Memory B cell (primary cell): ENCODE measurements around the gene PER2.
"Not testable (repeated sequence)": the region's sequence is repeated elsewhere in the genome, so short reads cannot be mapped to it uniquely, and the experiment has no call there.

ENCODE experiments used
- ATAC-seq: fragments of 150-1000 bp; cut with Tn5 transposase; 2 replicates; pipeline ENCODE4 v1.10.0; 2021; ENCODE audit warnings: low read depth, mild to moderate bottlenecking, moderate library complexity
- DNase-seq, 2 donors: peaks; one replicate each; pipeline ENCODE4 v3.0.0; 2022; ENCODE audit warnings: low spot score in 2 of 2
- H3K27ac Mint-ChIP-seq: one replicate; pipeline ENCODE4 v1.8.0; 2022; ENCODE audit warnings: mild to moderate bottlenecking, moderate library complexity, mixed read lengths
- H3K27me3 Mint-ChIP-seq: one replicate; pipeline ENCODE4 v1.8.0; 2022; ENCODE audit warnings: mixed read lengths
- H3K36me3 Mint-ChIP-seq: one replicate; pipeline ENCODE4 v1.8.0; 2022; ENCODE audit warnings: mild to moderate bottlenecking, mixed read lengths
- H3K4me1 Mint-ChIP-seq: one replicate; pipeline ENCODE4 v1.8.0; 2022; ENCODE audit warnings: mixed read lengths
- H3K4me3 Mint-ChIP-seq: one replicate; pipeline ENCODE4 v1.8.0; 2022; ENCODE audit warnings: mild to moderate bottlenecking, moderate library complexity, mixed read lengths
- H3K9me3 Mint-ChIP-seq: one replicate; pipeline ENCODE4 v1.8.0; 2022; ENCODE audit warnings: mixed read lengths

The PER2 gene

GRCh38 chr2:238287737-238288649 lies at the start of gene PER2:
TSS of gene PER2 (minus strand) at chr2:238288610. CDS start at chr2:238277936, 10,674 bp downstream.
- Mint-ChIP-seq H3K27ac (peak within 1 kb of the TSS; percentile 97), H3K36me3 (no peaks in the 10 kb centered on the region), H3K9me3 (no peaks in the 10 kb centered on the region), H3K4me3 (peak within 1 kb of the TSS; percentile 97), H3K27me3 (no peaks in the 10 kb centered on the region), H3K4me1 (peaks cover 37% of the 10 kb centered on the region)
- peak; percentile 16 for ATAC-seq
- peak in 1 of 2 donors; percentile 13 for DNase-seq

GRCh38 chr2:238337846-238338245 lies 49.4 kb upstream of the PER2 start:
- Mint-ChIP-seq H3K9me3 (no peaks in the 10 kb centered on the region), H3K27ac (no peak overlapping the region), H3K4me1 (peaks cover 4% of the 10 kb centered on the region), H3K36me3 (peaks cover 8% of the 10 kb centered on the region), H3K27me3 (no peaks in the 10 kb centered on the region), H3K4me3 (no peak overlapping the region)
- ATAC-seq (no peak), DNase-seq (no peak)

GRCh38 chr2:238336793-238337444 lies 48.5 kb upstream of the PER2 start:
- peaks cover 8% of the 10 kb centered on the region for H3K36me3 Mint-ChIP-seq
- H3K4me3 Mint-ChIP-seq: no peak overlapping the region
- no peaks in the 10 kb centered on the region for H3K27me3 Mint-ChIP-seq
- H3K9me3 Mint-ChIP-seq: no peaks in the 10 kb centered on the region
- H3K4me1 Mint-ChIP-seq: peaks cover 4% of the 10 kb centered on the region
- DNase-seq (no peak), ATAC-seq (no peak)
- no peak overlapping the region for H3K27ac Mint-ChIP-seq

- H3K27ac Mint-ChIP-seq: no peak overlapping the region
Observed at GRCh38 chr2:238336151-238336550, 47.7 kb upstream of the PER2 start.

GRCh38 chr2:238335591-238335990 lies 47.2 kb upstream of the PER2 start:
- H3K36me3 Mint-ChIP-seq, H3K27ac Mint-ChIP-seq, ATAC-seq, H3K4me3 Mint-ChIP-seq, H3K9me3 Mint-ChIP-seq, H3K27me3 Mint-ChIP-seq, DNase-seq, H3K4me1 Mint-ChIP-seq: not testable (repeated sequence)

More at GRCh38 chr2:238336151-238336550, 47.7 kb upstream of the PER2 start:
- Mint-ChIP-seq H3K36me3 (peaks cover 6% of the 10 kb centered on the region), H3K9me3 (no peaks in the 10 kb centered on the region), H3K4me1 (peaks cover 4% of the 10 kb centered on the region), H3K4me3 (no peak overlapping the region), H3K27me3 (no peaks in the 10 kb centered on the region)
- no peak for ATAC-seq
- DNase-seq: no peak

- Mint-ChIP-seq H3K4me1 (peaks cover 4% of the 10 kb centered on the region), H3K9me3 (no peaks in the 10 kb centered on the region), H3K27me3 (no peaks in the 10 kb centered on the region), H3K36me3 (peaks cover 7% of the 10 kb centered on the region), H3K4me3 (no peak overlapping the region), H3K27ac (no peak overlapping the region)
- DNase-seq: no peak
- no peak for ATAC-seq
Observed at GRCh38 chr2:238334885-238335284, 46.5 kb upstream of the PER2 start.

- no peak overlapping the region for H3K4me3 Mint-ChIP-seq
- DNase-seq (no peak), ATAC-seq (no peak)
- H3K36me3 Mint-ChIP-seq: peaks cover 23% of the 10 kb centered on the region
- no peaks in the 10 kb centered on the region for H3K27me3 Mint-ChIP-seq
- H3K9me3 Mint-ChIP-seq: peaks cover 3% of the 10 kb centered on the region
- no peaks in the 10 kb centered on the region for H3K4me1 Mint-ChIP-seq
- H3K27ac Mint-ChIP-seq: no peak overlapping the region
Observed at GRCh38 chr2:238331916-238332315, 43.5 kb upstream of the PER2 start.

- no peaks in the 10 kb centered on the region for H3K27me3 Mint-ChIP-seq
- H3K27ac Mint-ChIP-seq: no peak overlapping the region
- ATAC-seq (no peak), DNase-seq (no peak)
- peaks cover 29% of the 10 kb centered on the region for H3K36me3 Mint-ChIP-seq
- H3K4me1 Mint-ChIP-seq: no peaks in the 10 kb centered on the region
- peaks cover 3% of the 10 kb centered on the region for H3K9me3 Mint-ChIP-seq
- H3K4me3 Mint-ChIP-seq: no peak overlapping the region
Observed at GRCh38 chr2:238330391-238330790, 42.0 kb upstream of the PER2 start.

- Mint-ChIP-seq H3K27me3 (no peaks in the 10 kb centered on the region), H3K36me3 (peaks cover 33% of the 10 kb centered on the region), H3K4me3 (no peak overlapping the region), H3K27ac (no peak overlapping the region), H3K9me3 (peaks cover 3% of the 10 kb centered on the region), H3K4me1 (peaks cover 4% of the 10 kb centered on the region)
- no peak for ATAC-seq
- no peak for DNase-seq
Observed at GRCh38 chr2:238327751-238328150, 39.3 kb upstream of the PER2 start.

- Mint-ChIP-seq H3K4me3 (no peak overlapping the region), H3K4me1 (peaks cover 5% of the 10 kb centered on the region), H3K36me3 (peaks cover 33% of the 10 kb centered on the region), H3K27ac (no peak overlapping the region), H3K27me3 (no peaks in the 10 kb centered on the region), H3K9me3 (peaks cover 3% of the 10 kb centered on the region)
- ATAC-seq: no peak
- no peak for DNase-seq
Observed at GRCh38 chr2:238326801-238327365, 38.5 kb upstream of the PER2 start.

- no peak overlapping the region for H3K4me3 Mint-ChIP-seq
- no peak for DNase-seq
- peaks cover 3% of the 10 kb centered on the region for H3K9me3 Mint-ChIP-seq
- H3K27ac Mint-ChIP-seq: no peak overlapping the region
- peaks cover 33% of the 10 kb centered on the region for H3K36me3 Mint-ChIP-seq
- peaks cover 11% of the 10 kb centered on the region for H3K4me1 Mint-ChIP-seq
- no peaks in the 10 kb centered on the region for H3K27me3 Mint-ChIP-seq
- ATAC-seq: no peak
Observed at GRCh38 chr2:238325694-238326093, 37.3 kb upstream of the PER2 start.

- not testable (repeated sequence) for H3K9me3 Mint-ChIP-seq
- peaks cover 11% of the 10 kb centered on the region for H3K4me1 Mint-ChIP-seq
Observed at GRCh38 chr2:238324248-238324647, 35.8 kb upstream of the PER2 start.

GRCh38 chr2:238322001-238322411 lies 33.6 kb upstream of the PER2 start:
- no peak for DNase-seq
- Mint-ChIP-seq H3K27me3 (no peaks in the 10 kb centered on the region), H3K4me1 (peaks cover 11% of the 10 kb centered on the region), H3K27ac (no peak overlapping the region), H3K4me3 (peak overlapping the region; percentile 77), H3K9me3 (no peaks in the 10 kb centered on the region), H3K36me3 (peaks cover 10% of the 10 kb centered on the region)
- ATAC-seq: no peak

More at GRCh38 chr2:238324248-238324647, 35.8 kb upstream of the PER2 start:
- not testable (repeated sequence) for ATAC-seq, H3K27ac Mint-ChIP-seq, DNase-seq, H3K4me3 Mint-ChIP-seq, H3K27me3 Mint-ChIP-seq
- H3K36me3 Mint-ChIP-seq: peaks cover 26% of the 10 kb centered on the region

- Mint-ChIP-seq H3K4me1 (peaks cover 11% of the 10 kb centered on the region), H3K36me3 (peaks cover 8% of the 10 kb centered on the region), H3K9me3 (no peaks in the 10 kb centered on the region), H3K4me3 (peak overlapping the region; percentile 77), H3K27me3 (no peaks in the 10 kb centered on the region), H3K27ac (no peak overlapping the region)
- no peak for DNase-seq
- ATAC-seq: no peak
Observed at GRCh38 chr2:238321467-238321866, 33.1 kb upstream of the PER2 start.
